H54 (cell line): Measurements from ENCODE around the gene NECAB3.

Experiments
- DNase-seq: peaks from one replicate; pipeline ENCODE4 v3.0.0; 2011; ENCODE audit warnings: low spot score, mixed read lengths; ENCODE audit not compliant: insufficient read length
- FAIRE-seq: peaks from 3 replicates; lab custom pipeline; 2011; peaks lifted over from hg19 to GRCh38; lab: Jason Lieb, UNC
- POLR2A ChIP-seq: IDR thresholded peaks from 2 replicates; pipeline ENCODE4 v1.6.1; 2011; ENCODE audit warnings: low read depth, mild to moderate bottlenecking, low read length

NECAB3 gene

GRCh38 chr20:33659341-33660034, 14.7 kb downstream of the NECAB3 start:
- no peak for TF ChIP-seq POLR2A
- no peak for DNase-seq
- FAIRE-seq: no peak

GRCh38 chr20:33658929-33659328, 15.3 kb downstream of the NECAB3 start:
- no peak for TF ChIP-seq POLR2A
- FAIRE-seq (no peak), DNase-seq (no peak)

- DNase-seq (no peak), FAIRE-seq (no peak)
- no peak for TF ChIP-seq POLR2A
These were observed 15.7 kb downstream of the NECAB3 start for GRCh38 chr20:33658510-33658909.

GRCh38 chr20:33657704-33658095, 16.5 kb downstream of the NECAB3 start:
- DNase-seq: no peak
- TF ChIP-seq POLR2A: no peak
- no peak for FAIRE-seq

GRCh38 chr20:33656783-33657703, 17.2 kb downstream of the NECAB3 start:
- FAIRE-seq (no peak), DNase-seq (no peak)
- TF ChIP-seq POLR2A: no peak

- DNase-seq: no peak
- no peak for FAIRE-seq
- 0 out of 2 replicates have a peak, but pooled peaks have one; percentile 6 for TF ChIP-seq POLR2A
These were observed 18.0 kb downstream of the NECAB3 start for GRCh38 chr20:33656010-33656782.

GRCh38 chr20:33655164-33655563, 19.1 kb downstream of the NECAB3 start:
- no peak for TF ChIP-seq POLR2A
- DNase-seq (no peak), FAIRE-seq (no peak)

GRCh38 chr20:33654680-33655161, 19.5 kb downstream of the NECAB3 start:
- TF ChIP-seq POLR2A: no peak
- FAIRE-seq (no peak), DNase-seq (no peak)

- no peak for FAIRE-seq
- no peak for DNase-seq
These were observed 20.2 kb downstream of the NECAB3 start for GRCh38 chr20:33653900-33654596.

GRCh38 chr20:33653218-33653899, 20.9 kb downstream of the NECAB3 start:
- FAIRE-seq: no peak

More at GRCh38 chr20:33653900-33654596, 20.2 kb downstream of the NECAB3 start:
- TF ChIP-seq POLR2A: no peak

GRCh38 chr20:33651562-33652048, 22.6 kb downstream of the NECAB3 start:
- no peak for FAIRE-seq
- no peak for DNase-seq
- no peak for TF ChIP-seq POLR2A

More at GRCh38 chr20:33653218-33653899, 20.9 kb downstream of the NECAB3 start:
- no peak for DNase-seq
- no peak for TF ChIP-seq POLR2A

GRCh38 chr20:33650753-33651561, 23.3 kb downstream of the NECAB3 start:
- TF ChIP-seq POLR2A: no peak

More at GRCh38 chr20:33650753-33651561, 23.3 kb downstream of the NECAB3 start:
- no peak for DNase-seq
- no peak for FAIRE-seq
